Sigmoid colon (tissue), 7 donors: Measurements from ENCODE around the gene F12. TPM values are rescaled to one million over a fixed set of nuclear protein-coding genes. Genes with fewer than 3 reads are reported as not detected.

Experiments
- DNase-seq: peaks from one replicate; pipeline ENCODE4 v3.0.0-alpha.2; 2019
- H3K27ac ChIP-seq, 4 donors: fragments of 200-600 bp; sonication (generic); one replicate each; pipeline ENCODE4 v1.5.1; 2016 to 2019; ENCODE audit warnings: mild to moderate bottlenecking in 1 of 4
- H3K27me3 ChIP-seq, 3 donors: fragments of 200-600 bp; sonication (generic); one replicate each; pipeline ENCODE4 v1.5.1; 2019; ENCODE audit warnings: mild to moderate bottlenecking in 1 of 3
- H3K36me3 ChIP-seq, 4 donors: fragments of 200-600 bp; sonication (generic); one replicate each; pipeline ENCODE4 v1.5.1; 2016 to 2019
- H3K4me1 ChIP-seq, 4 donors: fragments of 200-600 bp; sonication (generic); one replicate each; pipeline ENCODE4 v1.5.1; 2017 to 2019
- H3K4me3 ChIP-seq, 4 donors: fragments of 200-600 bp; sonication (generic); one replicate each; pipeline ENCODE4 v1.5.1; 2017 to 2019; ENCODE audit warnings: mild to moderate bottlenecking in 2 of 4, moderate library complexity in 1 of 4
- H3K9me3 ChIP-seq, 4 donors: fragments of 200-600 bp in 3 of 4; sonication (generic) in 3 of 4; one replicate each; pipeline versions ENCODE4 v1.5.1 to v1.6.1; 2013 to 2019
- EP300 ChIP-seq, 4 donors: sonication (generic); formaldehyde crosslinking; IDR thresholded peaks; one replicate each; pipeline ENCODE4 v1.6.1; 2017; ENCODE audit warnings: antibody characterized with exemption in 4 of 4
- POLR2A ChIP-seq, 2 donors: fragments of 450-650 bp; IDR thresholded peaks; one replicate each; pipeline ENCODE4 v1.6.1; 2016; ENCODE audit warnings: antibody characterized with exemption in 2 of 2, mild to moderate bottlenecking in 2 of 2, moderate library complexity in 2 of 2
- POLR2AphosphoS5 ChIP-seq, 4 donors: sonication (generic); formaldehyde crosslinking; IDR thresholded peaks; one replicate each; pipeline ENCODE4 v1.6.1; 2017; ENCODE audit warnings: antibody characterized with exemption in 4 of 4
- WGBS, 2 donors: extraction: QIAGEN DNeasy Blood & Tissue Kit; methylation state at CpG; one replicate each; pipeline ENCODE4 v1.1.7; 2013; 5-methylcytosine and 5-hydroxymethylcytosine counted together
- intact Hi-C: fragments of 100-400 bp; cut with DNase I; formaldehyde crosslinking; loops from one replicate; pipeline ENCODE4 v1.15.1; 2023
- polyA plus RNA-seq, 3 donors: library from polyadenylated mRNA; stranded (reverse); fragments of 200-250 nt; gene quantifications; one replicate each; pipeline ENCODE4 v1.2.3, GENCODE V29; 2013
- total RNA-seq, 4 donors: library from RNA; depleted of rRNA; stranded (reverse); fragments of >200 nt; gene quantifications; one replicate each; pipeline ENCODE4 v1.1.0, GENCODE V29; 2016
- TF ChIP-seq, protein P1 (sequence below), 4 experiments: fragments of 450-650 bp in 3 of 4; fragments of 200-600 bp in 1 of 4; IDR thresholded peaks; one replicate each; pipeline ENCODE4 v1.5.1; 2016 to 2019; ENCODE audit warnings: antibody characterized with exemption in 4 of 4, mild to moderate bottlenecking in 3 of 4, moderate library complexity in 2 of 4
- donor health status: healthy with polysubstance abuse.
- donor health status: Bipolar disorder and iron deficiency.
- donor health status: healthy.

The F12 gene
- total and polyA plus RNA-seq, 7 donors, result 0.36 to 14.0 (median 2.2) TPM; not detected in 1

DNA sequence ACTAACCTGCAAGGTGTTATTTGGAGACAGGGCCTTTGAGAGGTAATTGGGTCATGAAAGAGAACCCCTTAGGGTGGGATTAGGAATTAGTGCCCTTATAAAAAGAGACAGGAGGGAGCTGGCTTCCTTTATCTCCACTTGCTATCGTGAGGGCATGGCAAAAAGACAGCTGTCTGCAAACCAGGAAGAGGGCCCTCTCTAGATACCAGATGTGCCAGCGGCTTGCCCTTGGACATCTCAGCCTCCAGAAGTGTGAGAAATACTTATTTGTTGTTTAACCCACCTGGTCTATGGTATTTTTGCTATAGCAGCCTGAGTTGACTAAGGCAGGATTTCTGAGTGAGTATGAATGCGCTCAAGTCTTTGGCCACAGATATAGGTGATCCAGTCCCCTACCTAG lies 52.6 kb downstream of the F12 start:
- 53 to 54% methylated on average over 3 of the region's 3 CpGs for WGBS, 2 donors

DNA sequence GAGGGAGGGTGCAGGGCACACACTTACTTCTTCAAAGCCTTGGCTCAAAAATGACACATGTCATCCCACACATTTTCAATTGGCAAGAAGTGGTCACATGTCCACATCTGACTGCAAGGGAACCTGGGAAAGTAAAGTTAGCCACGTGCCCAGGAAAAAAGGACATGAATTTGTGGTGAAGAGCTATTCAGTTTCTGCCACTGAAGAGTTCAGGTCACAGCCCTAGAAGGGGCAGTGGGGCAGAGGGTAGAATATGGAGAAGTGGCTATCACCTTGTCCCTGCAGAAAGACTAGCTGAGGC lies 53.5 kb downstream of the F12 start:
- TF ChIP-seq POLR2A (IDR thresholded peaks at IDR 0.05) (no peak), POLR2AphosphoS5 (IDR thresholded peaks at IDR 0.05) (no peak), EP300 (IDR thresholded peaks at IDR 0.05) (no peak)
- TF ChIP-seq, protein P1, sequence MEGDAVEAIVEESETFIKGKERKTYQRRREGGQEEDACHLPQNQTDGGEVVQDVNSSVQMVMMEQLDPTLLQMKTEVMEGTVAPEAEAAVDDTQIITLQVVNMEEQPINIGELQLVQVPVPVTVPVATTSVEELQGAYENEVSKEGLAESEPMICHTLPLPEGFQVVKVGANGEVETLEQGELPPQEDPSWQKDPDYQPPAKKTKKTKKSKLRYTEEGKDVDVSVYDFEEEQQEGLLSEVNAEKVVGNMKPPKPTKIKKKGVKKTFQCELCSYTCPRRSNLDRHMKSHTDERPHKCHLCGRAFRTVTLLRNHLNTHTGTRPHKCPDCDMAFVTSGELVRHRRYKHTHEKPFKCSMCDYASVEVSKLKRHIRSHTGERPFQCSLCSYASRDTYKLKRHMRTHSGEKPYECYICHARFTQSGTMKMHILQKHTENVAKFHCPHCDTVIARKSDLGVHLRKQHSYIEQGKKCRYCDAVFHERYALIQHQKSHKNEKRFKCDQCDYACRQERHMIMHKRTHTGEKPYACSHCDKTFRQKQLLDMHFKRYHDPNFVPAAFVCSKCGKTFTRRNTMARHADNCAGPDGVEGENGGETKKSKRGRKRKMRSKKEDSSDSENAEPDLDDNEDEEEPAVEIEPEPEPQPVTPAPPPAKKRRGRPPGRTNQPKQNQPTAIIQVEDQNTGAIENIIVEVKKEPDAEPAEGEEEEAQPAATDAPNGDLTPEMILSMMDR (IDR thresholded peaks at IDR 0.05), result no peak
- Histone ChIP-seq H3K4me3 (no peak overlapping the region), H3K4me1 (peaks cover 0 to 11% (median 5%) of the 10 kb centered on the region in 4 donors), H3K27ac (no peak overlapping the region), H3K36me3 (no peaks in the 10 kb centered on the region), H3K27me3 (peaks cover 0 to 12% (median 0%) of the 10 kb centered on the region in 3 donors), H3K9me3 (no peaks in the 10 kb centered on the region)
- intact Hi-C loops, result no loop called here
- WGBS, 2 donors, result 17 to 21% methylated on average over 1 of the region's 1 CpG
- no peak for DNase-seq

More for the DNA sequence above, 52.6 kb downstream of the F12 start:
- no peak overlapping the region for H3K4me3 ChIP-seq
- H3K36me3 ChIP-seq, result no peaks in the 10 kb centered on the region
- no peak for TF ChIP-seq EP300 (IDR thresholded peaks at IDR 0.05)
- TF ChIP-seq POLR2AphosphoS5 (IDR thresholded peaks at IDR 0.05), result no peak
- TF ChIP-seq, protein P1 (IDR thresholded peaks at IDR 0.05), result no peak
- no peak for TF ChIP-seq POLR2A (IDR thresholded peaks at IDR 0.05)
- H3K4me1 ChIP-seq, result peaks cover 0 to 7% (median 3%) of the 10 kb centered on the region in 4 donors
- H3K27me3 ChIP-seq, result peaks cover 0 to 12% (median 0%) of the 10 kb centered on the region in 3 donors
- intact Hi-C loops, result no loop called here
- H3K9me3 ChIP-seq, result no peaks in the 10 kb centered on the region
- no peak overlapping the region for H3K27ac ChIP-seq
- DNase-seq, result no peak

DNA sequence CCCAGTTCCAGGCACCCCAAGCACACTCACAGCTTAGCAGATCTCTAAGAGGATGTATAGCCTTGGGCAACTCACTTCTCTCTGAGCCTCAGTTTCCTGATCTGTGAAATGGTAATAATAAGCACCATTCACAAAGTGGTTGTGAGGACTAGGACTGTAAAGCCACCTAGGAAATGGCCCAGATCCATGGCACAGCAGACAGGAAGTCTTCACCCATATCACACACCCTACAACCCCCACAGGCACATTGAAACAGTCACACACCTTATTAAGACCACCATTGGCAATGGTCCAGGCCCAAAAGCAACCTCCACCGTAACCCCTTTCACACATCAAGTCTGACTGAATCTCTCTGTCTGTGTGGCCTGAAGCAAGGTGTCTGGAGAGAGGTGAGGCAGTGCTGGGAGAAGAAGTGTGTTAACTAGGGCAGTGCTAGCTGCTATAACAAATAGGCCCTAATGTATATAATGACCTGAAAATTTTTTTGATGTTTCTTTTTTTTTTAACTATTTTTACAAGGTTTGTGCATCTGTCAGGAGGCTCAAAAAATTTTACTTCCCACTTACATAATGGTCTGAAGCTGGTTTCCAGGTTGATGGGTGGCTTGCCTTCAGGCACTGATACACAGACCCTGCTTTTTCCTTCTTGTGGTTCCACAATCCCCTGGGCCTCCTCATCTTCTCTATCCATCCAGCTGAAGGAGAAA lies 54.0 kb downstream of the F12 start:
- 83 to 95% methylated on average over 1 of the region's 1 CpG for WGBS, 2 donors

DNA sequence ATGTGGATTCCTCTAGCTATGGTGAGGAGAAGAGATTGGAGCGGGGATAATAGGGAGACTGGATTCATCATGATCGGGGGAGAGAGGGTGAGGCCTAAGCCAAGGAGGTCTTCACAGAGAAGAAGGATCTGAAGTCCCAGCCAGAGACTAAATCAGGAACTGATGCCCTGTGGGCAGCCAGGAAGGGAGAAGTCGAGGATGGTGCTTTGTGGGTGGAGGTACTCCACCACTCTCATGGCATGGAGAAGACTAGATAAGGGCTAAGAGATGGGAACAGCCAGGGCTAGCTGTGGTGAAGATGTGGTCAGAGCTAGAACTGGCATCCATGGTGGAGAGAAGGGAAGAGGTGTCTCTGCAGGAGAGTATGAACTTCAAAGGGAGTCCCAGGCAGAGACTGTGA lies 54.7 kb downstream of the F12 start:
- intact Hi-C loops, result no loop called here
- 74% methylated on average over 3 of the region's 3 CpGs for WGBS, 2 donors

More for the DNA sequence above, 54.0 kb downstream of the F12 start:
- Histone ChIP-seq H3K4me1 (peaks cover 0 to 16% (median 10%) of the 10 kb centered on the region in 4 donors), H3K27me3 (peaks cover 0 to 12% (median 0%) of the 10 kb centered on the region in 3 donors), H3K9me3 (no peaks in the 10 kb centered on the region), H3K27ac (no peak overlapping the region), H3K36me3 (no peaks in the 10 kb centered on the region), H3K4me3 (no peak overlapping the region)
- intact Hi-C loops, result no loop called here
- TF ChIP-seq, protein P1 (IDR thresholded peaks at IDR 0.05), result no peak
- TF ChIP-seq POLR2A (IDR thresholded peaks at IDR 0.05) (no peak), EP300 (IDR thresholded peaks at IDR 0.05) (no peak), POLR2AphosphoS5 (IDR thresholded peaks at IDR 0.05) (no peak)
- no peak for DNase-seq

More for the DNA sequence above, 54.7 kb downstream of the F12 start:
- TF ChIP-seq EP300 (IDR thresholded peaks at IDR 0.05), result no peak
- TF ChIP-seq POLR2AphosphoS5 (IDR thresholded peaks at IDR 0.05), result no peak
- TF ChIP-seq POLR2A (IDR thresholded peaks at IDR 0.05), result no peak
- TF ChIP-seq, protein P1 (IDR thresholded peaks at IDR 0.05), result no peak
- no peaks in the 10 kb centered on the region for H3K9me3 ChIP-seq
- H3K4me3 ChIP-seq, result no peak overlapping the region
- H3K27me3 ChIP-seq, result peaks cover 0 to 12% (median 0%) of the 10 kb centered on the region in 3 donors
- no peak overlapping the region for H3K27ac ChIP-seq
- H3K4me1 ChIP-seq, result peaks cover 0 to 22% (median 16%) of the 10 kb centered on the region in 4 donors
- H3K36me3 ChIP-seq, result peaks cover 0 to 4% (median 0%) of the 10 kb centered on the region in 4 donors
- DNase-seq, result no peak
